Measurements from ENCODE around the gene SYCP1.

Gene SYCP1

GRCh38 chr1:114927401-114927800, 72.7 kb downstream of the SYCP1 start:
- no peak for TF ChIP-seq CTCF (IDR thresholded peaks at IDR 0.05; ENCODE audit: insufficient read depth, low read depth, low read length, missing control alignments)
- DNase-seq (ENCODE audit: low read depth) = no peak
- no peak overlapping the region for H3K4me3 ChIP-seq (ENCODE audit: low read depth, low read length)

GRCh38 chr1:114956570-114956969, 101.9 kb downstream of the SYCP1 start:
- peak; percentile 19 for DNase-seq (ENCODE audit: low read depth)
- peak; percentile 52 for TF ChIP-seq CTCF (IDR thresholded peaks at IDR 0.05; ENCODE audit: insufficient read depth, low read depth, low read length, missing control alignments)
- no peak overlapping the region for H3K4me3 ChIP-seq (ENCODE audit: low read depth, low read length)

GRCh38 chr1:114959423-114959822, 104.8 kb downstream of the SYCP1 start:
- TF ChIP-seq CTCF (IDR thresholded peaks at IDR 0.05; ENCODE audit: insufficient read depth, low read depth, low read length, missing control alignments) = no peak
- DNase-seq (ENCODE audit: low read depth) = no peak
- no peak overlapping the region for H3K4me3 ChIP-seq (ENCODE audit: low read depth, low read length)

- H3K4me3 ChIP-seq (ENCODE audit: low read depth, low read length) = no peak overlapping the region
- no peak for TF ChIP-seq CTCF (IDR thresholded peaks at IDR 0.05; ENCODE audit: insufficient read depth, low read depth, low read length, missing control alignments)
- no peak for DNase-seq (ENCODE audit: low read depth)
These were observed 122.2 kb downstream of the SYCP1 start for GRCh38 chr1:114976891-114977290.

- H3K4me3 ChIP-seq (ENCODE audit: low read depth, low read length) = no peak overlapping the region
- peak; percentile 65 for DNase-seq (ENCODE audit: low read depth)
- TF ChIP-seq CTCF (IDR thresholded peaks at IDR 0.05; ENCODE audit: insufficient read depth, low read depth, low read length, missing control alignments) = peak; percentile 62
These were observed 124.7 kb downstream of the SYCP1 start for GRCh38 chr1:114979278-114979891.

GRCh38 chr1:114982251-114982650, 127.6 kb downstream of the SYCP1 start:
- no peak for TF ChIP-seq CTCF (IDR thresholded peaks at IDR 0.05; ENCODE audit: insufficient read depth, low read depth, low read length, missing control alignments)
- no peak overlapping the region for H3K4me3 ChIP-seq (ENCODE audit: low read depth, low read length)
- DNase-seq (ENCODE audit: low read depth) = no peak

- TF ChIP-seq CTCF (IDR thresholded peaks at IDR 0.05; ENCODE audit: insufficient read depth, low read depth, low read length, missing control alignments) = no peak
- H3K4me3 ChIP-seq (ENCODE audit: low read depth, low read length) = no peak overlapping the region
- DNase-seq (ENCODE audit: low read depth) = no peak
These were observed 131.6 kb downstream of the SYCP1 start for GRCh38 chr1:114986286-114986685.

All from GM12865 (cell line).